IMR-90 (cell line): ENCODE data around the gene ADAM17. TPM values are rescaled to one million over a fixed set of nuclear protein-coding genes. Genes with fewer than 3 reads are reported as not detected.
A peak's percentile ranks its signal among the peaks of the same experiment; 100 is the strongest.

Experiments
- ATAC-seq: fragments of 200-7000 bp; cut with Tn5 transposase; 2 replicates; pipeline ENCODE4 v1.9.1; 2020; ENCODE audit warnings: low read depth, mild to moderate bottlenecking, moderate library complexity
- BruUV-seq: library from RNA; stranded (reverse); fragments of 400-500 nt; replicated peaks from 2 replicates; lab custom pipeline; 2021; lab: Mats Ljungman, UMichigan
- CTCF ChIA-PET: fragments of 300-600 bp; formaldehyde crosslinking; extraction: SDS; loops from one replicate; lab custom pipeline; 2021; ENCODE audit warnings: antibody characterized with exemption; lab: Yijun Ruan, JAX
- POLR2A ChIA-PET: fragments of 300-600 bp; sonication (Branson Sonifier 250); formaldehyde crosslinking; loops from one replicate; lab custom pipeline; 2022; ENCODE audit warnings: antibody characterized with exemption; ENCODE audit not compliant: unreplicated experiment; lab: Charles Lee
- DNase-seq: peaks from one replicate; pipeline ENCODE4 v3.0.0; 2013
- H2AFZ ChIP-seq: replicated peaks from 2 replicates; pipeline ENCODE3; 2013; ENCODE audit warnings: low read length, mild to moderate bottlenecking; ENCODE audit not compliant: poor library complexity
- H2AK5ac ChIP-seq: 2 replicates; pipeline ENCODE4 v1.6.1; 2013; ENCODE audit warnings: low read depth, low read length, inconsistent platforms
- H2AK9ac ChIP-seq: replicated peaks from 2 replicates; pipeline ENCODE3; 2013; ENCODE audit warnings: mild to moderate bottlenecking, low read depth, low read length, moderate library complexity; ENCODE audit not compliant: poor library complexity
- H2BK120ac ChIP-seq: 2 replicates; pipeline ENCODE4 v1.6.1; 2013; ENCODE audit warnings: low read depth, low read length, inconsistent platforms
- H2BK15ac ChIP-seq: 3 replicates; pipeline ENCODE4 v1.6.1; 2013; ENCODE audit warnings: low read depth, low read length, inconsistent platforms
- H2BK20ac ChIP-seq: 2 replicates; pipeline ENCODE4 v1.6.1; 2013; ENCODE audit warnings: low read depth, mild to moderate bottlenecking, inconsistent platforms, low read length, moderate library complexity
- H2BK5ac ChIP-seq: 2 replicates; pipeline ENCODE4 v1.6.1; 2013; ENCODE audit warnings: mild to moderate bottlenecking, low read depth, low read length, inconsistent platforms; ENCODE audit not compliant: poor library complexity, severe bottlenecking
- H3K14ac ChIP-seq: replicated peaks from 2 replicates; pipeline ENCODE4 v1.6.1; 2013; ENCODE audit warnings: low read depth, low read length, inconsistent platforms
- H3K18ac ChIP-seq: 2 replicates; pipeline ENCODE4 v1.6.1; 2013; ENCODE audit warnings: low read depth, low read length, control low read depth
- H3K23ac ChIP-seq: 2 replicates; pipeline ENCODE4 v1.6.1; 2013; ENCODE audit warnings: low read depth, low read length, inconsistent platforms
- H3K27ac ChIP-seq: 2 replicates; pipeline ENCODE4 v1.5.1; 2013; ENCODE audit warnings: mild to moderate bottlenecking, control low read depth, low read length; ENCODE audit not compliant: insufficient read depth
- H3K27me3 ChIP-seq: 2 replicates; pipeline ENCODE4 v1.6.1; 2013; ENCODE audit warnings: low read length; ENCODE audit not compliant: control insufficient read depth, insufficient read depth
- H3K36me3 ChIP-seq: 2 replicates; pipeline ENCODE4 v1.6.1; 2013; ENCODE audit warnings: low read length, mixed read lengths; ENCODE audit not compliant: control insufficient read depth, insufficient read depth
- H3K4ac ChIP-seq: 2 replicates; pipeline ENCODE4 v1.6.1; 2013; ENCODE audit warnings: low read depth, low read length, inconsistent platforms
- H3K4me1 ChIP-seq: 2 replicates; pipeline ENCODE4 v1.6.1; 2013; ENCODE audit warnings: low read length, mixed read lengths; ENCODE audit not compliant: control insufficient read depth, insufficient read depth
- H3K4me2 ChIP-seq: 2 replicates; pipeline ENCODE4 v1.6.1; 2013; ENCODE audit warnings: low read depth, mild to moderate bottlenecking, control low read depth, low read length, moderate library complexity
- H3K4me3 ChIP-seq: 2 replicates; pipeline ENCODE4 v1.5.1; 2013; ENCODE audit warnings: low read depth, mild to moderate bottlenecking, control low read depth, low read length, moderate library complexity; ENCODE audit not compliant: insufficient read depth
- H3K56ac ChIP-seq: 2 replicates; pipeline ENCODE4 v1.6.1; 2013; ENCODE audit warnings: low read length, inconsistent platforms; ENCODE audit not compliant: insufficient read depth; ENCODE audit errors: extremely low read depth
- H3K79me1 ChIP-seq, 2 experiments: 2 replicates each; pipeline ENCODE4 v1.6.1; 2013; ENCODE audit warnings: low read length in 2 of 2, inconsistent platforms in 1 of 2, low read depth in 1 of 2
- H3K9ac ChIP-seq: 2 replicates; pipeline ENCODE4 v1.6.1; 2013; ENCODE audit warnings: low read depth, low read length, control low read depth
- H3K9me1 ChIP-seq: 2 replicates; pipeline ENCODE4 v1.6.1; 2013; ENCODE audit warnings: low read length, inconsistent platforms; ENCODE audit not compliant: insufficient read depth
- H3K9me3 ChIP-seq: 2 replicates; pipeline ENCODE4 v1.6.1; 2013; ENCODE audit warnings: low read length; ENCODE audit not compliant: control insufficient read depth, insufficient read depth
- H4K20me1 ChIP-seq: 2 replicates; pipeline ENCODE4 v1.6.1; 2013; ENCODE audit warnings: low read length, inconsistent platforms; ENCODE audit not compliant: insufficient read depth
- H4K5ac ChIP-seq: 2 replicates; pipeline ENCODE4 v1.6.1; 2013; ENCODE audit warnings: mild to moderate bottlenecking, low read depth, low read length, control low read depth
- H4K8ac ChIP-seq, 2 experiments: 2 replicates each; pipeline ENCODE4 v1.6.1; 2013; ENCODE audit warnings: low read depth in 2 of 2, low read length in 2 of 2, control low read depth in 1 of 2, inconsistent platforms in 1 of 2
- H4K91ac ChIP-seq: 2 replicates; pipeline ENCODE4 v1.6.1; 2013; ENCODE audit warnings: low read depth, low read length, inconsistent platforms; ENCODE audit not compliant: insufficient read depth
- BHLHE40 ChIP-seq: fragments of 150-350 bp; IDR thresholded peaks from 2 replicates; pipeline ENCODE4 v1.6.1; 2016; ENCODE audit warnings: mild to moderate bottlenecking, low read depth, low read length
- CEBPB ChIP-seq: IDR thresholded peaks from 2 replicates; pipeline ENCODE4 v1.6.1; 2012; ENCODE audit warnings: low read depth, low read length, improper control_type of control experiment
- CHD1 ChIP-seq: IDR thresholded peaks from 2 replicates; pipeline ENCODE4 v1.6.1; 2012; ENCODE audit warnings: low read depth, low read length, improper control_type of control experiment
- ELK1 ChIP-seq: fragments of 150-350 bp; IDR thresholded peaks from 2 replicates; pipeline ENCODE4 v1.6.1; 2016; ENCODE audit warnings: low read depth, mild to moderate bottlenecking, low read length, moderate library complexity, borderline replicate concordance
- FOS ChIP-seq: fragments of 150-350 bp; IDR thresholded peaks from 2 replicates; pipeline ENCODE4 v1.6.1; 2016; ENCODE audit warnings: low read depth, low read length
- MAFK ChIP-seq: IDR thresholded peaks from 2 replicates; pipeline ENCODE4 v1.6.1; 2012; ENCODE audit warnings: low read depth, low read length, improper control_type of control experiment
- MAZ ChIP-seq: IDR thresholded peaks from 2 replicates; pipeline ENCODE4 v1.6.1; 2012; ENCODE audit warnings: low read depth, mild to moderate bottlenecking, low read length, improper control_type of control experiment, moderate library complexity, borderline replicate concordance
- MXI1 ChIP-seq: IDR thresholded peaks from 2 replicates; pipeline ENCODE4 v1.6.1; 2012; ENCODE audit warnings: low read depth, mild to moderate bottlenecking, low read length, moderate library complexity, borderline replicate concordance
- NFE2L2 ChIP-seq: fragments of 150-350 bp; IDR thresholded peaks from 2 replicates; pipeline ENCODE4 v1.6.1; 2016; ENCODE audit warnings: low read depth, mild to moderate bottlenecking, low read length
- POLR2A ChIP-seq: IDR thresholded peaks from 2 replicates; pipeline ENCODE4 v1.6.1; 2012; ENCODE audit warnings: mild to moderate bottlenecking, low read depth, low read length
- RAD21 ChIP-seq: IDR thresholded peaks from 2 replicates; pipeline ENCODE4 v1.6.1; 2012; ENCODE audit warnings: low read length, improper control_type of control experiment
- RCOR1 ChIP-seq: IDR thresholded peaks from 2 replicates; pipeline ENCODE4 v1.6.1; 2012; ENCODE audit warnings: mild to moderate bottlenecking, low read length, improper control_type of control experiment; ENCODE audit not compliant: insufficient replicate concordance
- RFX5 ChIP-seq: IDR thresholded peaks from 2 replicates; pipeline ENCODE4 v1.8.0; 2012; ENCODE audit warnings: low read depth, mild to moderate bottlenecking, low read length, moderate library complexity
- SMC3 ChIP-seq: fragments of 150-350 bp; IDR thresholded peaks from 2 replicates; pipeline ENCODE4 v1.6.1; 2016; ENCODE audit warnings: low read depth, mild to moderate bottlenecking, antibody characterized with exemption, low read length, moderate library complexity
- USF2 ChIP-seq: fragments of 150-350 bp; IDR thresholded peaks from 2 replicates; pipeline ENCODE4 v1.6.1; 2017; ENCODE audit warnings: mild to moderate bottlenecking, antibody characterized with exemption, low read length, low read depth
- WGBS, 2 experiments: methylation state at CpG; one replicate each; pipeline versions ENCODE4 v1.1.5 to v1.1.7; 2013; ENCODE audit warnings: missing lambda C conversion rate in 2 of 2; ENCODE audit not compliant: insufficient read length in 1 of 2; ENCODE audit errors: extremely low coverage in 2 of 2; 5-methylcytosine and 5-hydroxymethylcytosine counted together
- dilution Hi-C: fragments of 300-500 bp; cut with HindIII; formaldehyde crosslinking; loops from one replicate; pipeline ENCODE4 v1.14.3; 2018; ENCODE audit warnings: low sequenced_read_pairs; ENCODE audit not compliant: unreplicated experiment
- in situ Hi-C: fragments of 300-500 bp; cut with MboI; formaldehyde crosslinking; loops from 3 replicates; pipeline ENCODE4 v1.14.3; 2019; ENCODE audit warnings: low sequenced_read_pairs, inconsistent platforms, mixed read lengths
- intact Hi-C: fragments of 100-400 bp; cut with micrococcal nuclease; formaldehyde crosslinking; loops from 2 replicates; pipeline ENCODE4 v1.10.0; 2022
- polyA plus RNA-seq, 3 experiments: library from polyadenylated mRNA; depleted of rRNA; stranded (reverse); fragments of >200 nt; gene quantifications; 2 replicates each; pipeline ENCODE4 v1.2.3, GENCODE V29; 2012; ENCODE audit warnings: low replicate concordance in 1 of 3
- total RNA-seq: library from RNA; depleted of rRNA; stranded (reverse); fragments of >200 nt; gene quantifications from 2 replicates; pipeline ENCODE4 v1.2.3, GENCODE V29; 2012
- TF ChIP-seq, protein P1 (sequence below): conservative IDR thresholded peaks from 2 replicates; pipeline ENCODE4 v1.5.1; 2012; ENCODE audit warnings: mild to moderate bottlenecking, low read depth, low read length, improper control_type of control experiment

Gene ADAM17
- total and polyA plus RNA-seq, 2 of the 4 experiments (the other 2 are of a cell fraction): 9.6 to 34.4 TPM

DNA sequence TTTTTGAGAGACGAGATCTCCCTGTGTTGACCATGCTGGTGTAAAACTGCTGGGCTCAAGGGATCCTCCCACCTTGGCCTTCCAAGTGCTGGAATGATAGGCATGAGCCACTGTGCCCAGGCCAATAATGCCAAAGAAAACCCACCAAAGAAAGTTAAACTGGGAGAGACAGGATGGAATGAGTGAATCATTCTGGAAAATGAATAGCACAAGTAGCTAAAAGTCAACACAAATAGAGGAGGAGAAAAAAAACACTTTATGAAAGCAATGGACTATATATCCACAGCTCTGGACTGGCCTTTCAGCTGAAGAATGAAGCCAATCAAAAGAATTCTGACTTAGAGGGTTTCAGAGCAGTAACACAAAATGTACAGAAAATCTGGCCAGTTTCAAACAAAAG is 57.4 kb downstream of the ADAM17 start:
- no peak overlapping the region for H2AFZ ChIP-seq
- no peak overlapping the region for H3K14ac ChIP-seq
- no peak overlapping the region for H3K56ac ChIP-seq
- ATAC-seq (peak; percentile 80), DNase-seq (no peak)
- TF ChIP-seq RAD21: no peak
- TF ChIP-seq MAZ: no peak
- no peak for TF ChIP-seq NFE2L2
- no peak for TF ChIP-seq BHLHE40
- no peak for TF ChIP-seq USF2
- no peak for TF ChIP-seq POLR2A
- no peak for TF ChIP-seq FOS
- no peak for TF ChIP-seq CHD1
- TF ChIP-seq ELK1: no peak
- no peak for TF ChIP-seq CEBPB
- no peak for TF ChIP-seq SMC3
- no peak for TF ChIP-seq RCOR1
- TF ChIP-seq MXI1: no peak
- TF ChIP-seq MAFK: no peak
- no peak for TF ChIP-seq RFX5
- TF ChIP-seq, protein P1, sequence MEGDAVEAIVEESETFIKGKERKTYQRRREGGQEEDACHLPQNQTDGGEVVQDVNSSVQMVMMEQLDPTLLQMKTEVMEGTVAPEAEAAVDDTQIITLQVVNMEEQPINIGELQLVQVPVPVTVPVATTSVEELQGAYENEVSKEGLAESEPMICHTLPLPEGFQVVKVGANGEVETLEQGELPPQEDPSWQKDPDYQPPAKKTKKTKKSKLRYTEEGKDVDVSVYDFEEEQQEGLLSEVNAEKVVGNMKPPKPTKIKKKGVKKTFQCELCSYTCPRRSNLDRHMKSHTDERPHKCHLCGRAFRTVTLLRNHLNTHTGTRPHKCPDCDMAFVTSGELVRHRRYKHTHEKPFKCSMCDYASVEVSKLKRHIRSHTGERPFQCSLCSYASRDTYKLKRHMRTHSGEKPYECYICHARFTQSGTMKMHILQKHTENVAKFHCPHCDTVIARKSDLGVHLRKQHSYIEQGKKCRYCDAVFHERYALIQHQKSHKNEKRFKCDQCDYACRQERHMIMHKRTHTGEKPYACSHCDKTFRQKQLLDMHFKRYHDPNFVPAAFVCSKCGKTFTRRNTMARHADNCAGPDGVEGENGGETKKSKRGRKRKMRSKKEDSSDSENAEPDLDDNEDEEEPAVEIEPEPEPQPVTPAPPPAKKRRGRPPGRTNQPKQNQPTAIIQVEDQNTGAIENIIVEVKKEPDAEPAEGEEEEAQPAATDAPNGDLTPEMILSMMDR: no peak
- H2AK5ac ChIP-seq: no peak overlapping the region
- H3K9me1 ChIP-seq: peaks cover 11% of the 10 kb centered on the region; the same call in 1 of the 2 replicates
- no peak overlapping the region for H3K27ac ChIP-seq
- peaks cover 4% of the 10 kb centered on the region for H3K4me1 ChIP-seq
- CTCF ChIA-PET: no interaction called here
- no peak overlapping the region for H2BK15ac ChIP-seq
- no peak overlapping the region for H4K91ac ChIP-seq
- no peak overlapping the region for H3K18ac ChIP-seq
- BruUV-seq: no TSS peak
- no peak overlapping the region for H2BK5ac ChIP-seq
- H4K20me1 ChIP-seq: no peaks in the 10 kb centered on the region; the same call in 1 of the 2 replicates
- peaks cover 33% of the 10 kb centered on the region for H3K36me3 ChIP-seq
- H2BK20ac ChIP-seq: no peak overlapping the region
- no peak overlapping the region for H4K8ac ChIP-seq
- H3K23ac ChIP-seq: no peak overlapping the region
- no peak overlapping the region for H3K4me3 ChIP-seq
- no peaks in the 10 kb centered on the region for H3K27me3 ChIP-seq
- H3K9me3 ChIP-seq: no peaks in the 10 kb centered on the region
- no peak overlapping the region for H4K5ac ChIP-seq
- intact Hi-C loops: no loop called here
- H3K9ac ChIP-seq: no peak overlapping the region
- no peak overlapping the region for H3K4ac ChIP-seq
- H3K79me1 ChIP-seq: peaks cover 3 to 27% of the 10 kb centered on the region in 2 experiments; a peak in 3 of 4 replicates
- WGBS, 2 experiments: 67% methylated on average over 1 of the region's 1 CpG; no CpG with 5 or more reads in 1 of the 2 experiments
- no peak overlapping the region for H2AK9ac ChIP-seq
- H2BK120ac ChIP-seq: no peak overlapping the region
- POLR2A ChIA-PET: no interaction called here
- in situ Hi-C loops: no loop called here
- dilution Hi-C loops: no loop called here
- no peak overlapping the region for H3K4me2 ChIP-seq
